Putamen (tissue), 1 donor: ENCODE measurements around the gene EPHA1.
"Not testable (repeated sequence)": the region's sequence is repeated elsewhere in the genome, so short reads cannot be mapped to it uniquely, and the experiment has no call there.

Experiments
- DNase-seq: peaks from one replicate; pipeline ENCODE4 v3.0.0-alpha.2; 2016; ENCODE audit warnings: low spot score

Gene EPHA1

DNA sequence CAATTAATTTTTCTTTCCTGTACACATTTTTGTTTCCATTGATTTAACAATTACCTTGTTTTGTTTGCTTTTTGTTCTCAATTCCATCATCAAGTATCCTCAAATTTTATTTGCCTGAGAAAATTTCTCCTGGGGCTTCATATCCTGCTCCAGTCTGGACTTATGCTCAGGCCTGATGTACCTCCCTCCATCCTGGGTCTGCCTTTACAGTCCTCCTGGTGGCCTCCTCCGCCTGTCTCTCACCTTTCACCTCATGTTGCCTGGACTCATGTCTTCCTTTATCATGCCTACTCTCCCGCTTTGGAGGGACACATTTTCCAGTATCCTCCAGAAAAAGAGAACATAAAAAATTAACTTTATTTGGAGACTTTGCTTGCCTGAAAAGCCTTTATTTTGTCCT lies 22.5 kb upstream of the EPHA1 start:
- DNase-seq, result no peak

DNA sequence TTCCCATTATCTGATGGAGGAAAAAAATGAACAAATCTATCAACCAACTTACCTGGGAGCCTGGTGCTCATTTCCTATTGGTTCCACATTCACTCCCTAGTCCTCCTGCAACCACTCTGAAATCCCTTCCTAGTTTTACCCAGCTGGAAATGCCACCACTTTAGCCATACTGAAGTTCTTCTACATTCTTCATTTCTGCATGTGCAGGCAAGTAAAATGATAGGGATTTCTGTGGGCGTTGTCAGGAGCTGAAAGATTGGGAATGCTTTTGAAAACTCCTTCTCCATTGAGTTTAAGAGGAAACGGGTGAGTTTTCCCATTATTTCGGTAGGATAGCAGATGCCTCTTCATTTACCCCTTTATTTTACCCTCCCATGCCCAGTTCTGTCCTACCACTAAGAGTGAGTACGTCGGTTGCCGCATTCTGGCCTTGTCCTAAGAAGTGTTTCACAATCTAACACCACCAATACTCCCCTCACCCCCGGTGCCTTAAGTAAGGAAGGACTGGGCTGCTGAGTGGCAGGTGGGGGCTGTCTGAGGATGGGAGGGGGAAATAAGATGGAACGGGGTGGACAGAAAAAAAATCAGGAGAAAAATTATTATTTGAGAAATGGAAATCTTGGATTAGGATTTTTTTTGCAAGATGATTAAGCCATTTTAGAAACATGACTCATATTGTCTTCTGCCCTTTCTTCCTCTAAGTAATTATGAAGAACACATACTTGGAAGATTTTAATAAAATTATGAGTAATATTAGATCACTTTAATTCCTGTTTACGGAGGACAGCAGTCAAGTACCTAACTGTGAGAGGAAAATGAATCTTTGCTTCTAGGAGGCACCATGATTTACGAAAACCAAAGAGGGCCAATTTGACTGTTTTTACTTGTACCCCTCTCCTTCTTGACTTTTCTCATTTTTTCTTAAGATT lies 21.4 kb upstream of the EPHA1 start:
- DNase-seq, result no peak

DNA sequence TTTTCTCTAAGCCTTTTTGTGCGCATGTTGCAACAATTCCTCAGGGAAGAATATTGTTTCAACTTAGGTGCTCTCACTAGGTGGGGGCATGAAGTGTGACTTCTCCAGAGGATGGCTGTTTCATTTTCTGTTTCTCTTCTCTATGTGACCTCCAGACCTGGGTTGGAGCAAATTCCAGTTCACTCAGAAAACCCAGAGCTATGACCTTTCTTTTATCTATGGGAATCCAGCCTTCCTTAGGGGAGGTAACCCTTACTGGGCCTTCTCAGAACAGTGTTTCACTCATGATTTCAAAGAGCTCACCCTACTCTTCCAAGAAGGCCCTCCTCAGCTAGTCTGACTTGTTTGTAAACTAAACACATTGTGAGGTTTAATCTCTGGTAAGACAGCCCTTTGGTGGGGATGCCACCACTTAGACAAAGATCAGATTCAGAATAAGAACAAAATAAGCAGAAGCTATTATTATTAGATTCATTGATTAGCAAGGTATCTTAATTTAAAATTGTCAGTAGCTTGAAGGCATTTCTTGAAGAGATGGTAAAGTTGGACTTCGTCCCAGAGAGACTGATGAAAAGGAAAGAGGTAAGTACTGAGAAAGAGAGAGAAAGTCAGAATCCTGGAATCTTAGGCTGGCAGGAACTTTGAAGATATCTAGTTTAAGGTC lies 18.0 kb upstream of the EPHA1 start:
- DNase-seq, result no peak

DNA sequence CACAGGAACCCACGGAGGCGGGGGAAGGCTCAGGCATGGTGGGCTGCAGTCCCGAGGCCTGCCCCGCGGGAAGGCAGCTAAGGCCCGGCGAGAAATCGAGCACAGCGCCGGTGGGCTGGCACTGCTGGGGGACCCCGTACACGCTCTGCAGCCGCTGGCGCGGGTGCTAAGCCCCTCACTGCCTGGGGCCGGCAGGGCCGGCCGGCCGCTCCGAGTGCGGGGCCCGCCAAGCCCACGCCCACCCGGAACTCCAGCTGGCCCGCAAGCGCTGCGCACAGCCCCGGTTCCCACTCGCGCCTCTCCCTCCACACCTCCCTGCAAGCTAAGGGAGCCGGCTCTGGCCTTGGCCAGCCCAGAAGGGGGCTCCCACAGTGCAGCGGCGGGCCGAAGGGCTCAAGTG lies 15.8 kb upstream of the EPHA1 start:
- DNase-seq, result not testable (repeated sequence)

DNA sequence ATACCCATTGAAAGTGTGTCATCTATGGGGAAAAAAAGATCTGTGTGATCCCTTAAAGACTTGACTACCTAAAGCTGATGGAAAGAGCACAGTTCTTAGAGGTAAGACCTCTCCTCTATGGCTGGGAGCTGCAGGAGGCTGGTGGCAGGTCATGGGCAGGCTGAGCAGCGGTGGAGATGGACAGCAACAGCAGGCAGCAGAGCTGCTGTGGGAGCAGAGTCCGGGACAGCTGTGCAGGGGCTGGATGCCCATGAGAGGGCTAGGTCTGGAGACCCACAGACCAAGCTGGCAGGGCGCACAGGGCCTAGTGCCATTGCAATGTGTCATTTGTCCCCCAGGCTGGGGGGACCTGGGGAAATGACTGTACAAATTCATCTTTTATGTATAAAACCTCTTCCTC lies 13.4 kb upstream of the EPHA1 start:
- no peak for DNase-seq

DNA sequence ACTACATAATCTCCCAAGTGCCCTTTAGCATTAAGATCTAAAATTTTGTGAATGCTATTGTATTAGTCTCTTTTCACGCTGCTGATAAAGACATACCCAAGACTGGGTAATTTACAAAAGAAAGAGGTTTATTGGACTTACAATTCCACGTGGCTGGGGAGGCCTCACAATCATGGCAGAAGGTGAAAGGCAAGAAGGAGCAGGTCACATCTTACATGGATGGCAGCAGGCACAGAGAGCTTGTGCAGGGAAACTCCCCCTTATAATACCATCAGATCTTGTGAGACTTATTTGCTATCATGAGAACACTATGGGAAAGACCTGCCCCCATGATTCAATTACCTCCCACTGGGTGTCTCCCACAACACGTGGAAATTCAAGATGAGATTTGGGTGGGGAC lies 12.0 kb upstream of the EPHA1 start:
- DNase-seq, result not testable (repeated sequence)

DNA sequence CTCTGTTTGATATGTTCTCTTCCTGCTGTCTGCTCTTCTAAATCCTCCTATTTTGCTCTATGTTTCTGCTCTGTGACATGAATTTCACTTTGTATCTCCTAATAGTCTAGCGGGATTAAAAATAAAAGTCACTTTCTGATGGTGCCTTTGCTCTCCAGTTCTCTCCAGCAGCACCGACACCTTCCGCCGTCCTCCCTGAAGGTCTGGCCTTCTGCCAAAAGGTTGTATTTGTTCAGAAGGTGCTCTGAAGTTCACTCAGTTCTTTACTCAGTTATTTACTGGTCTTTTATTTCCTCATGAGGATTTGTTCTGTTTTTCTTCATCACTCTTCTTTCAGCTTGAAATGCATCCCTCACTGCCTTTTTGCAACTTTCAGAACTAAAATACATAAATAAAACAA lies 11.2 kb upstream of the EPHA1 start:
- no peak for DNase-seq

DNA sequence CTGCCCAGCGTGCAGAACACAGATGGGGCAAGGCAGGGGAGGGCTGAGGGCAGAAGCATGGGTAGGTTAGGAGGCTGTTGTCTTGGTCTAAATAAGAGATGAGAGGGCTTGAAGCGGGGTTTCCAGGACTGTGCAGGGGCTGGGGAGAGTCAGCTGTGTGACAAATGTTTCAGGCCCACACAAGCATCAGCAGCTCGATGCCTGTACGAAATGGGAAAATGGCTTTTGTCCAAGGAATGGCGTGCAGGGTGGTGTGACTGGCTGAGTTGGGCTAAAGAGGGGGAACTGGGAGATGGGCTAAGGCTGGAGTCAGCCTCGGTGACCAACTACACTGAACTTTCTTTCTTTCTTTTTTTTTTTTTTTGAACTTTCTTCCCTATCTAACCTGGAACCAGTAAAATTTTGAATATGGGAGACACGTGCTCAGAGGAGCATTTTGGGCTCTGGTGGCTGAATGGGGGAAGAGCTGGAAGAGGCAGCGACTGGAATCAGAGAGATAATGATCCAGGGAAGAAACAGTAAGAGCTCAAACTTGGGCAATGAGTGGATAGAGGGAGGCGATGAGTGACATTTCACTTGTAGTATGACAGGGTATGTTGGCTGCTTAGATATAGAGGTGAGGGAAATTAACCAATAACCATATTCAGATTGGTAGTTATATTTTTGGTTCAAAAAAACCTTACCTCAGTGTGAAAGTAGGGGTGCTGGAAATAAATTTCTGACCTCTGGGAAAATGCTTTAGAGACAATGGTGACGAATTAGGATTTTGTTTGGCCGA lies 10.2 kb upstream of the EPHA1 start:
- no peak for DNase-seq

DNA sequence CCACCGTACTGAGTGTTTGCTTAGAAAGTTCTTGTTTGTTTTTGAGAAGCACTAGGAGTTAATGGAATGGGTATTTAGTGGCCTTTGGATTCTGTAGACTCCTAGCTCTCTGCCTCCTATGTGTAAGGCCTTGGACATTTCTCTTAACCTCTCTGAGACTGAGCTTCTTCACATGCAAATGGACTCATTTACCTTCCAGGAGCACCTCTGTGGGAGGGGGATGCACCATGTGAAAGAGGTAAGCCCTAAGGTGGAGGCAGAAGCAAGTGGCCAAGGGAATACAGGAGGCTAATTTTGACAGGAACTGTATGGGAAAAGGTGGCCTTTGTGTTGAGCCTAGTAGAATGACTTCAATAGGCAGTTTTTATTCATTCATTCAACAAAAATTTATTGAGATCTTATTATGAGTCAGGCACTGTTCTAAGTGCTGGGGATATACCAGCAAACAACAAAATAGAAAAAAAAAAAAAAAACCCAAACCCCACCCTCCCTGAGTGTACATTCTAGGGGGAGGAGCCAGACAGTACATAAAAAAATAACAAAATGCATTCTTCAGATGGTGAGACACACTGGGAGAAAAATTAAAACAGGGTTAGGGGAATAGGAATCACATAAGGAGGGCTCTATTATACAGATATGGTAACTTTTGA lies 9.2 kb upstream of the EPHA1 start:
- DNase-seq, result no peak

DNA sequence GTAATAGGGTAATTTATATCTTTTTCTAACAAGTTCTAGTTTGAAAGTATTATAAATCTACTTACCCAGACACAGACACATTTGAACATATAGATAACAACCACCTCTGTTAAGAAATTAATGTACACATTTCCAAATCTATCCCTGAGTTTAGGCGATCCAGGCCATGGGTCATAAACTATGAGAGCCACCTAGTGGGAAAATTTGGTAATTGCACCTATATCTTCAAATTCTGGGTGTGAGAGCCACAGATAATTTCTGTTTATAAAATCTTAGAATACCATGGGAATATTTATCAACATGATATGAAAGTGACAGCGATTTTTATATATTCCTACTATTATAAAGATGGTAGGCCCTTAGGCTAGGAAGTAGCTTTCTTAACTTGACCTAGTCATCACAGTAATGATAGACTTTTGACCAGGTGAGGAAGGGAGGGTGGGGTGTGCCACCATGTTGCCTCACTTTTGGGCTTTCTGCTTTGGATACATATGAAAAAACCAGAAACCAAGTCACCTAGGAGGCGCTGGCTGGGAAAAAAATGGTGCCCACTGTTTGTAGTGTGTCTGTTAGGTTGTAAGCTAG lies 8.0 kb upstream of the EPHA1 start:
- DNase-seq, result peak; percentile 43

DNA sequence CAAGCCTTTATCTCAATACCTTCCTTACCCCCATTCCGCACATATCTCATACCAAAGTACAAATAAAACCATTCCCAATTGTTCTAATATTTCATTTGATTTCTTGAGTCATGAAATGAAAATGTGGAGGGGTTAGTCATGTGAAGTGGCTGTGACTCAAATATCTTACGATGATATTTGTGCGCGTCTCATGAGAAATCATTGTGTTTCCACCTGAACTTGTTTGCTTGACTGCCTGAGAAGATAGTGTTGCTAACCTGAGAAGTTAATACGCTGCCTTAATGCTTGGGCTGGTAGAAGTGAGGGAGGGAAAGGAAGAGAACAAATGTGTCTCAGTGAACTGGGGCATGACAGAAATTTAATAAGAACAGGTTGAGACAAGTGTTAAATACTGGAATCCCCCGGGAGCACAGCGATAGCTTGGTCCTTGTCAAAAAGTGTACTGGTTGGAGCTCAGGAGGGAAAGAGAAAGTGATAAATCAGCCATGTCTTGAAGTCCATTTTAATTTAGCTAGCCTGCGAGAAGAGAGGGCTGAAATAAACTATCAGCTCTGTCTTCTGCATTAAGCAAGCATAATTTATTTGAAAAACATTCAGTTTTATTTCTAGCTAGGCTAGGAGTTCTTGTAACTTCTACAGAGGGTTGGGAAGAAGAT lies 7.2 kb upstream of the EPHA1 start:
- DNase-seq, result no peak

DNA sequence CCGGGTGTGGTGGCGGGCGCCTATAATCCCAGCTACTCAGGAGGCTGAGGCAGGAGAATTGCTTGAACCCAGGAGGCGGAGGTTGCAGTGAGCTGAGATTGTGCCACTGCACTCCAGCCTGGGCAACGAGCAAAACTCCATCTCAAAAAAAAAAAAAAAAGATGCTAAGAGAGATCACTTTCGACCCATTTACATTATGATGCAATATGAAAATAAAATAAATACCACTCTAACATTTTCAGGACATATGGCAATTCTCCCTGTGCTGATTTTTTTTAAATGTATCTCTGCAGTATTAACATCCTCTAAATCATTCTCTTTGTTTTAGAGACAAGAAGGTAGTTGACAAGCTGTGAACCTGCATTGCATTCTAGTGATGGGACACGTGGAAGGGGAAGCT lies 6.6 kb upstream of the EPHA1 start:
- DNase-seq, result not testable (repeated sequence)

DNA sequence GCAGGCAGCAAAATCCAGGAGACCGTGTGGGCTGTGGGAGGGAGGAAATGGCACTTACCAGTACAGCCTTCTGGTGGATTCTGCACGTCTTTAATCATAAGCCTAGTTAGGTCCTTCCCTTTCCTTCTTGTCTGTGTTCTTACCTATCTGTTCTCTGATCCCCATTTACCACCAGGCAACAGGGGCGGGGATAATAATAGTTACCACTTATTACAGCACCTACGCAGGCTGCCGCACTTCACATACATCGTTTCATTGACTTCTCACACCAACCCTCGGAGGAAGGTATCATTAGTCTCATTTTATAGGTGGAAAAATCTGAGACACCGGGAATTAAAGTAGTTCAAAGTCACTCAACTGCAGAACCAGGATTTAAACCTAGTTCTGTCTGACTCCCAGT lies 4.5 kb upstream of the EPHA1 start:
- peak; percentile 72 for DNase-seq

DNA sequence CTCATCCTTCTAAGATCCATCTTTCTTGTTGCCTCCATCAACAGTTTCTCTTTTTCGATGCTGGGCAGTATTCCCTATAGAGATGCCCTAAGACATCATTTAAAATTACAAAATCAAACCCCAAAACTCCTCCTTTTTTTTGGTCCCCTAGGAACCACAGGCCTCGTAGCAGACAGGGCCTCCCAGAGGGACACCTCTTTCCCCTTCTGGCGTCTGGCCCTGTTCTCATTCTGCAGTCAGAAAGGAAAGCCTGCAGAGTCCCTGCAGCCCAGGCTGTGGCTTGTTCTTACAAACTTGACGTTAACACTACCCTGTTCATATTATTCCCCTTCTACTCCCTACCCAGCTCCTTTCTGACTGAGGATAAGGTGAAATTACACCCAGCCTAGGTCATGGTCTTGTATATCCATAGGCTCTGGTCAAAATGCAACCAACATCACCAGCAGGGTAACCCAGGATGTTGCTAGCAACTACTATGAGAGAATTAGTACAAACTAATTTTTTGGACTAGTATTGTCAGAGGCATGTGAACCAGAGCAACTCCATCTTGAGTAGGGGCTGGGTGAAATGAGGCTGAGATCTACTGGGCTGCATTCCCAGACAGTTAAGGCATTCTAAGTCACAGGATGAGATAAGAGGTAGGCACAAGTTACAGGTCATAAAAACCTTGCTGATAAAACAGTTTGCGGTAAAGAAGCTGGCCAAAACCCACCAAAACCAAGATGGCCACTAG lies 3.5 kb upstream of the EPHA1 start:
- no peak for DNase-seq

DNA sequence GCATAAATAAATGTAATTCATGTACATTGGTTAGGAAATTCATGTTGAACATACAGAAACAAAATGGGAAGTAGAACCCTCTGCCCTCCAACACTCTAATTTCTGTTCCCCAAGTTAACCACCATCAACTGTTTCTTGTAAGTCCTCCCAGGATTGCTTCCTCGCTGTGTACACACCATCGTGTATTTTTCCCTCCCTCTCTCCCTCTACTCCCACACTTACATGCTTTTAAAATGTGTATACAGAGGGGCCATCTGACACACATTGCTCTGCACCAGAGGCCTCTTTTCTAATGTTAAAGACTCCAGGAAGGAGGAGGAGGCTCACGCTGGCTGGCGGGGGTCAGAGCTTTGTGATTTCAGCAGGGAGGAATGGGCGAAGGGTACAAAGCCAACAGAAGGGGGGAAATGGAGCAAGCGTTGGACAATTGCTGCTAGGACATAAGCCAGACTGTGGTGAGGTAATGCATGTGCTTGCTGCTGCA lies 1.9 kb upstream of the EPHA1 start:
- DNase-seq, result no peak

DNA sequence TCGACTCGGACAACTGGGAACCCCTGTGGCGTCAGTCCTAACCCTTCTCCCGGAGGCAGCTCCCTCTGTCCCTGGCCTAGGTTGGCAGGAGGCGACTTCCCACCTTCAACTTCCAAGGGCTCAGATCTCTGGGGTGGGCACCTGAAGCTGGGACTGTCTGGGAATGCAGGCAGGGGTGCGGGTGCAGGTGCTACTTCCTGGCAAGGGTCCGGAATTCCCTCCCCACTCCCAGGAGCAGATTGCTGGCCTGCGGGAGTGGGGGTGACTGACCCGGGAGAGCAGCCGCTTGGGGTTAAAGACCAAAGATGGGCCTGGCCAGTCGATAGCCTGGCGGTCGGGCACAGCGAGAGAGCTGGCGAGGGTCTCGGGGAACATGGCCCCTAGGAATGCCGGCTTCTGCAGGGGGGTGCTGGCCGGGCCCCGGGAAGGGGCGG lies 387 bp downstream of the EPHA1 start:
- no peak for DNase-seq

DNA sequence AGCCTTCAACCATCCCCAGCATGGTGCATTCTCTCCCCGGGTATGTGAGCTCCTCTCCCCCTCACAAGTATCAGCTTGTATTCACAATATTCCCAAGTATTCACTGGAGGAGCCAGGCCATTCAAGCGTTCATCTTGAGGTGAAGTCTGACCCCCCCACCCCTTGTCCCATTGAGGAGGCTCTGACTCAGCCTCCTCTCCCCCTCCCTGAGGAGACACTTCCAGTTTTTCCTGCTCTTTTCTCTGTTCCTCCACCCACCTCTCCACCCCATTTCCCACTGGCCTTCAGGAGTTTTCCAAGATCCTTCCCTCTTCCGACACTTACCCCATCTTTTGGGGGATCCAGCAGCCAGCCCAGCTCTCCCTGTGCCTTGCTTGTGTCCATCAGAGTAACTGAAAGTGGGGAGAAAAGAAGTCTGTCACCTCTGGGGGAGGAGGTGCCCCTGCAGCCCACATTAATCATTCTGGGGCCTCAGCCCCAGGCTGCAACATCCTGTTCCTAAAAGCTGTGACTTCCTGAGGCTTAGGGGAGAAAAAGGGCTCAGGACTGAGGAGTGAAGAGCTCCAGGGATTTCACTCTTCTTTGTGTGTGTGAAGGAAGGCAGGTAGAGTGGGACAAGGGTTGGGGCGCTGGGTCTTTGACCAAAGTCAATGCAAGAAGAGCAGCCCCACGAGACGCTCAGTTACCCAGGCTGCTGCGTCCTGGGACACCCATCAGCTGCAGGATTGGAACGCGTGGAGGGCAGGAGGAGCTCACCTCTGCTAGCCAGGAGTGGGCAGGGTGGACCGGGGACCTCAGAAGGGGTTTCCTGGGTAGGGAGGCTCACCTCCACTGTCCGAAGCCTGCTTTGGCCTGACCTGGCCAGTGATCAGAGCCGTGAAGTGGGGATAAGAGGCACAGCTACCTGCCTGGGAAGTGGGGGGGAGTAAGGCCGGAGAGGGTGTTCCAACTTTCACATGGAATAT lies 1.1 kb downstream of the EPHA1 start:
- no peak for DNase-seq

DNA sequence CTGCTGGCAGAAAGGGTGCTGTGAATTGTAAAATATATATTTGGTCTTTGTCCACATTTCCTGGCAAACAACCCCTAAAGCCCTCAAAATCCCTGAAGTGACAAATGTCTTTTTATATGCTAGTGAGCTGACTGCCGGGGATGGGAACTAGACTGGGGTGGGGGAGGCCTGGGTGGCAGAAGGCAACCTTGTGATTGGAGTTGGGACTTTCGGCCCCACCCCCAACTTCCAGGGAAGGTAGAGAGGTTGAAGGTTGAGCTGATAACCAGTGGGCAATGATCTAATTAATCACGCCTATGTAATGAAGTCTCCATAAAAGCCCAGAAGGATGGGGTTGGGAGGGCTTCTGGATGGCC lies 2.7 kb downstream of the EPHA1 start:
- no peak for DNase-seq
